ENCODE results near the gene SPIN1.
"Not testable (repeated sequence)": the region's sequence is repeated elsewhere in the genome, so short reads cannot be mapped to it uniquely, and the experiment has no call there.

The SPIN1 gene

GRCh38 chr9:88388203-88388885 lies at the start of gene SPIN1:
Gene SPIN1, plus strand, starts transcription at chr9:88388444. Its CDS starts 38,096 bp downstream, at chr9:88426540.
- no peaks in the 10 kb centered on the region for H3K27me3 ChIP-seq (ENCODE audit: insufficient read depth, low read depth)
- peak within 1 kb of the TSS; percentile 58; the same call in 1 of the 2 replicates for H3K9ac ChIP-seq
- peak within 1 kb of the TSS; percentile 98 for H2AFZ ChIP-seq (ENCODE audit: low read depth)
- peak within 1 kb of the TSS; percentile 74 for H3K4me2 ChIP-seq
- H3K4me3 ChIP-seq (IDR thresholded peaks at IDR 0.05; ENCODE audit: insufficient read depth, low read depth, low read length): no peak within 1 kb of the TSS
- no peak within 1 kb of the TSS for H3K27ac ChIP-seq
- no peak for TF ChIP-seq CTCF (conservative IDR thresholded peaks at IDR 0.05; ENCODE audit: low read depth, low read length)
- peaks cover 37% of the 10 kb centered on the region for H3K79me2 ChIP-seq (ENCODE audit: insufficient read depth, low read depth)
- no peaks in the 10 kb centered on the region for H3K36me3 ChIP-seq (ENCODE audit: insufficient read depth)
- H3K4me1 ChIP-seq (ENCODE audit: low read depth, poor library complexity, severe bottlenecking): peaks cover 18% of the 10 kb centered on the region
- H4K20me1 ChIP-seq (ENCODE audit: insufficient read depth): 0 out of 2 replicates have a peak, but pooled peaks cover 3% of the 10 kb centered on the region

GRCh38 chr9:88339317-88339716 lies 48.9 kb upstream of the SPIN1 start:
- no peaks in the 10 kb centered on the region for H4K20me1 ChIP-seq (ENCODE audit: insufficient read depth)
- H3K36me3 ChIP-seq (ENCODE audit: insufficient read depth): no peaks in the 10 kb centered on the region
- TF ChIP-seq CTCF (conservative IDR thresholded peaks at IDR 0.05; ENCODE audit: low read depth, low read length): no peak
- H3K27ac ChIP-seq: no peak overlapping the region
- H3K27me3 ChIP-seq (ENCODE audit: insufficient read depth, low read depth): no peaks in the 10 kb centered on the region
- H3K4me1 ChIP-seq (ENCODE audit: low read depth, poor library complexity, severe bottlenecking): no peaks in the 10 kb centered on the region
- no peak overlapping the region for H3K9ac ChIP-seq
- no peaks in the 10 kb centered on the region for H3K79me2 ChIP-seq (ENCODE audit: insufficient read depth, low read depth)
- H3K4me2 ChIP-seq: no peak overlapping the region
- no peak overlapping the region for H2AFZ ChIP-seq (ENCODE audit: low read depth)
- H3K4me3 ChIP-seq (IDR thresholded peaks at IDR 0.05; ENCODE audit: insufficient read depth, low read depth, low read length): no peak overlapping the region

GRCh38 chr9:88342246-88342645 lies 46.0 kb upstream of the SPIN1 start:
- no peaks in the 10 kb centered on the region for H3K36me3 ChIP-seq (ENCODE audit: insufficient read depth)
- H2AFZ ChIP-seq (ENCODE audit: low read depth): no peak overlapping the region
- H3K9ac ChIP-seq: no peak overlapping the region
- TF ChIP-seq CTCF (conservative IDR thresholded peaks at IDR 0.05; ENCODE audit: low read depth, low read length): no peak
- H3K4me2 ChIP-seq: no peak overlapping the region
- H3K4me3 ChIP-seq (IDR thresholded peaks at IDR 0.05; ENCODE audit: insufficient read depth, low read depth, low read length): no peak overlapping the region
- H3K27ac ChIP-seq: no peak overlapping the region
- H3K27me3 ChIP-seq (ENCODE audit: insufficient read depth, low read depth): no peaks in the 10 kb centered on the region
- no peaks in the 10 kb centered on the region for H3K4me1 ChIP-seq (ENCODE audit: low read depth, poor library complexity, severe bottlenecking)
- no peaks in the 10 kb centered on the region for H4K20me1 ChIP-seq (ENCODE audit: insufficient read depth)
- H3K79me2 ChIP-seq (ENCODE audit: insufficient read depth, low read depth): no peaks in the 10 kb centered on the region

- no peak overlapping the region for H3K27ac ChIP-seq
Measured at GRCh38 chr9:88344013-88344412, 44.2 kb upstream of the SPIN1 start.

GRCh38 chr9:88350354-88350753 lies 37.9 kb upstream of the SPIN1 start:
- not testable (repeated sequence) for H2AFZ ChIP-seq (ENCODE audit: low read depth); H3K27me3 ChIP-seq (ENCODE audit: insufficient read depth, low read depth); H3K9ac ChIP-seq; H3K4me1 ChIP-seq (ENCODE audit: low read depth, poor library complexity, severe bottlenecking); H3K4me3 ChIP-seq (IDR thresholded peaks at IDR 0.05; ENCODE audit: insufficient read depth, low read depth, low read length); H4K20me1 ChIP-seq (ENCODE audit: insufficient read depth); H3K4me2 ChIP-seq; H3K79me2 ChIP-seq (ENCODE audit: insufficient read depth, low read depth); H3K27ac ChIP-seq; H3K36me3 ChIP-seq (ENCODE audit: insufficient read depth)

More at GRCh38 chr9:88344013-88344412, 44.2 kb upstream of the SPIN1 start:
- no peak overlapping the region for H3K9ac ChIP-seq
- no peaks in the 10 kb centered on the region for H3K79me2 ChIP-seq (ENCODE audit: insufficient read depth, low read depth)
- H3K4me2 ChIP-seq: no peak overlapping the region
- no peaks in the 10 kb centered on the region for H3K36me3 ChIP-seq (ENCODE audit: insufficient read depth)
- no peaks in the 10 kb centered on the region for H3K4me1 ChIP-seq (ENCODE audit: low read depth, poor library complexity, severe bottlenecking)
- H2AFZ ChIP-seq (ENCODE audit: low read depth): no peak overlapping the region
- H4K20me1 ChIP-seq (ENCODE audit: insufficient read depth): no peaks in the 10 kb centered on the region
- no peaks in the 10 kb centered on the region for H3K27me3 ChIP-seq (ENCODE audit: insufficient read depth, low read depth)
- H3K4me3 ChIP-seq (IDR thresholded peaks at IDR 0.05; ENCODE audit: insufficient read depth, low read depth, low read length): no peak overlapping the region
- no peak for TF ChIP-seq CTCF (conservative IDR thresholded peaks at IDR 0.05; ENCODE audit: low read depth, low read length)

Data from KMS-11 (cell line).